PFSK-1 (cell line): ENCODE data around the gene TLE4.

Source experiments
- FOXP2 ChIP-seq: optimal IDR thresholded peaks from 2 replicates; pipeline ENCODE3; 2011; ENCODE audit warnings: borderline replicate concordance, control low read depth, inconsistent platforms; ENCODE audit not compliant: insufficient read depth; ENCODE audit errors: extremely low read length, extremely low read depth
- POLR2AphosphoS5 ChIP-seq: IDR thresholded peaks from 2 replicates; pipeline ENCODE4 v1.6.1; 2012; ENCODE audit warnings: low read depth, mild to moderate bottlenecking, control low read depth, low read length, moderate library complexity
- REST ChIP-seq, 2 experiments: IDR thresholded peaks; 2 replicates each; pipeline versions ENCODE4 v1.6.1 to v1.8.0; 2011 to 2012; ENCODE audit warnings: low read depth in 2 of 2, low read length in 2 of 2, control low read depth in 1 of 2, inconsistent platforms in 1 of 2, mild to moderate bottlenecking in 1 of 2, moderate library complexity in 1 of 2; ENCODE audit not compliant: insufficient read depth in 1 of 2
- SIN3A ChIP-seq: IDR thresholded peaks from 2 replicates; pipeline ENCODE4 v1.6.1; 2012; ENCODE audit warnings: mild to moderate bottlenecking, low read length, moderate library complexity, borderline replicate concordance; ENCODE audit not compliant: insufficient read depth
- TAF1 ChIP-seq: IDR thresholded peaks from 2 replicates; pipeline ENCODE4 v1.6.1; 2012; ENCODE audit warnings: low read length, control low read depth, borderline replicate concordance; ENCODE audit not compliant: insufficient read depth

TLE4 gene

DNA sequence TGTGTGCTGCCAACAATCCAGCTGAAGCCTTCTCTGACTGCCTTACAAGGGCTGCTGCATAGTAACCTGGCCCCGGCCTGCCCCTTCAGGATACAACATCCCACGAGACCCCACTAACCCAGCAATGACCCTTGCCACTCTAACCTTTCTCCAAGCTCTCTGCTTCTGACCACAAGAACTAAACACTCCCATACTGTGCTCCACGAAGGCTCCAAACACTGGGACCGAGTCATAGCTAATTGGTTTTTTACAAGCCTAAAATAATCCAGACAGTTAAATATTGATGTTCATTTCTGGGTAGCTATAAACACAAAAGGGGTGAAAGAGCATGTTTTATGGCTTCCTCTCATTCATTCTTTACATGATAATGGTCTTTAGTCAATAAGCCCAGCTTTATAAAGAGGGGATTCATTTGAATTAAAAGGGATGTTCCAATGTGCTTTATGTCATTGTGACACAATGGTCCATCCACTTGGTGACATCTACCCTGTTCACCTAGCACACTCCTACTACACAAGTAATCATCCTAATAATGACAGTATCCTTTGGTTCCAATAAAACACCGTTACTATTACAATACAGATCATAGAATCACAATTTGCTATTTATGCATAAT is 16.2 kb upstream of the TLE4 start:
- no peak for TF ChIP-seq FOXP2
- no peak for TF ChIP-seq SIN3A
- TF ChIP-seq POLR2AphosphoS5 = no peak
- no peak for TF ChIP-seq REST (IDR thresholded peaks at IDR 0.05; ENCODE audit: insufficient read depth in 1 of 2, low read depth in 2 of 2, low read length in 2 of 2)
- no peak for TF ChIP-seq TAF1

GRCh38 chr9:79559495-79560181 is 12.1 kb upstream of the TLE4 start:
- TF ChIP-seq REST (IDR thresholded peaks at IDR 0.05; ENCODE audit: insufficient read depth in 1 of 2, low read depth in 2 of 2, low read length in 2 of 2) (no peak), SIN3A (no peak), FOXP2 (no peak), TAF1 (no peak), POLR2AphosphoS5 (no peak)

GRCh38 chr9:79562749-79563386 is 8.9 kb upstream of the TLE4 start:
- no peak for TF ChIP-seq FOXP2
- no peak for TF ChIP-seq REST (IDR thresholded peaks at IDR 0.05; ENCODE audit: insufficient read depth in 1 of 2, low read depth in 2 of 2, low read length in 2 of 2)
- TF ChIP-seq TAF1 = no peak
- TF ChIP-seq POLR2AphosphoS5 = no peak
- TF ChIP-seq SIN3A = no peak

DNA sequence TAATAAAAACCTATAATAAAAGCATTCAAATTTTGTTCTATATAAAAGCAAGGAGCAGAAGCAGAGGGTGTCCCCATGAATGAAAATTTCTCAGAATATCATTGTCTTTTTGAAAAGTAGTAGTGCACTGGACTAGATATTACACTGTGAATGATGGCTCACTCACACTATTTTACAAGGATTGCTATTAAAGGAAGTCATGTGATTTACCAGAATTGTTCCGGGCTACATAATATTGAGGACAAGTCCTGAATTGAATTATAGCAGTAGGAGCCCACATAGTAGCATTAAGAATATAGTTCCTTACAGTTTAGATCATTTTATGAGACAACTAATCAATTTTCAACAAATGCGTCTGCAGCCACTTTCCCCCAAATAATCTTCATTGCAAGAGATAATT is 7.7 kb upstream of the TLE4 start:
- TF ChIP-seq FOXP2 (no peak), REST (IDR thresholded peaks at IDR 0.05; ENCODE audit: insufficient read depth in 1 of 2, low read depth in 2 of 2, low read length in 2 of 2) (no peak), POLR2AphosphoS5 (no peak), SIN3A (no peak), TAF1 (no peak)
